Measurements from ENCODE around the gene RDH12. TPM values are rescaled to one million over a fixed set of nuclear protein-coding genes. Genes with fewer than 3 reads are reported as not detected.

Gene RDH12
- total RNA-seq, 1 experiment from 2014 or later: not detected

DNA sequence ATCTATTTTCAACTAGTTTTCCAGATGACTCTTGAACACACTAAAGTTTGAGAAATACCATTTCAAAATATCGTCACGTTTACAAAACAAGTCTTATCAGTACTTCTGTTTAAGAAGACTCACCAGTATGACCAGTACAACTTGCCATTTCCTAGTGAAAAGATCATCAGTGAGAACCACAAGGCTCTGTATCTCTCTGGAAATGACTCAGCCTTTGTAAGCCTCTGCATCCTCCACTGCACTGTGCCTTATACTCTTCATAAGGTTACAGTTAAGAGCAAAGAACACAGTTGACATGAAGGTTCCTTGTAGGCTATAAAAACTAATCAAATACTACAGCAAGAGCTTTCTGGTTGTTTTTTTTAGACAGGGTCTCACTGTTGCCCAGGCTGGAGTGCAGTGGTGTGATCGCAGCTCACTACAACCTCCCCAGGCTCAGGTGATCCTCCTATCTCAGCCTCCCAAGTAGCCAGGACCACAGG lies 21.5 kb upstream of the RDH12 start:
- ChIA-PET CTCF (no interaction called here), POLR2A (interaction anchor here (0.5 kb wide), 1 partner anchor 19 kb away, joined by 9 read pairs; no protein-coding TSS in a partner anchor)
- peaks cover 6% of the 10 kb centered on the region for H3K4me1 Mint-ChIP-seq (ENCODE audit: low read depth, unreplicated experiment)
- H3K4me3 Mint-ChIP-seq (ENCODE audit: unreplicated experiment): no peak overlapping the region
- no peak for DNase-seq
- Histone ChIP-seq H3K36me3 (ENCODE audit: control insufficient read depth, insufficient read depth, low read length) (no peaks in the 10 kb centered on the region), H3K4me3 (ENCODE audit: low read depth, low read length) (no peak overlapping the region), H3K27me3 (replicated peaks; ENCODE audit: control insufficient read depth, insufficient read depth, low read length) (no peaks in the 10 kb centered on the region), H3K4me1 (no peaks in the 10 kb centered on the region), H3K9me3 (no peaks in the 10 kb centered on the region)
- H3K9me3 Mint-ChIP-seq (ENCODE audit: unreplicated experiment): no peaks in the 10 kb centered on the region
- H3K36me3 Mint-ChIP-seq (ENCODE audit: insufficient read depth, unreplicated experiment): peaks cover 45% of the 10 kb centered on the region
- no TSS peak for BruUV-seq (replicated peaks)
- H3K27me3 Mint-ChIP-seq (ENCODE audit: insufficient read depth, unreplicated experiment): no peaks in the 10 kb centered on the region
- TF ChIP-seq, protein P1, sequence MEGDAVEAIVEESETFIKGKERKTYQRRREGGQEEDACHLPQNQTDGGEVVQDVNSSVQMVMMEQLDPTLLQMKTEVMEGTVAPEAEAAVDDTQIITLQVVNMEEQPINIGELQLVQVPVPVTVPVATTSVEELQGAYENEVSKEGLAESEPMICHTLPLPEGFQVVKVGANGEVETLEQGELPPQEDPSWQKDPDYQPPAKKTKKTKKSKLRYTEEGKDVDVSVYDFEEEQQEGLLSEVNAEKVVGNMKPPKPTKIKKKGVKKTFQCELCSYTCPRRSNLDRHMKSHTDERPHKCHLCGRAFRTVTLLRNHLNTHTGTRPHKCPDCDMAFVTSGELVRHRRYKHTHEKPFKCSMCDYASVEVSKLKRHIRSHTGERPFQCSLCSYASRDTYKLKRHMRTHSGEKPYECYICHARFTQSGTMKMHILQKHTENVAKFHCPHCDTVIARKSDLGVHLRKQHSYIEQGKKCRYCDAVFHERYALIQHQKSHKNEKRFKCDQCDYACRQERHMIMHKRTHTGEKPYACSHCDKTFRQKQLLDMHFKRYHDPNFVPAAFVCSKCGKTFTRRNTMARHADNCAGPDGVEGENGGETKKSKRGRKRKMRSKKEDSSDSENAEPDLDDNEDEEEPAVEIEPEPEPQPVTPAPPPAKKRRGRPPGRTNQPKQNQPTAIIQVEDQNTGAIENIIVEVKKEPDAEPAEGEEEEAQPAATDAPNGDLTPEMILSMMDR (IDR thresholded peaks at IDR 0.05; ENCODE audit: insufficient read depth in 1 of 2, low read depth in 1 of 2, low read length in 1 of 2, severe bottlenecking in 1 of 2, unreplicated experiment in 1 of 2): no peak
- intact Hi-C loops (cut with micrococcal nuclease; ENCODE audit: unreplicated experiment): no loop called here
- no peak overlapping the region for H3K27ac Mint-ChIP-seq (ENCODE audit: unreplicated experiment)

DNA sequence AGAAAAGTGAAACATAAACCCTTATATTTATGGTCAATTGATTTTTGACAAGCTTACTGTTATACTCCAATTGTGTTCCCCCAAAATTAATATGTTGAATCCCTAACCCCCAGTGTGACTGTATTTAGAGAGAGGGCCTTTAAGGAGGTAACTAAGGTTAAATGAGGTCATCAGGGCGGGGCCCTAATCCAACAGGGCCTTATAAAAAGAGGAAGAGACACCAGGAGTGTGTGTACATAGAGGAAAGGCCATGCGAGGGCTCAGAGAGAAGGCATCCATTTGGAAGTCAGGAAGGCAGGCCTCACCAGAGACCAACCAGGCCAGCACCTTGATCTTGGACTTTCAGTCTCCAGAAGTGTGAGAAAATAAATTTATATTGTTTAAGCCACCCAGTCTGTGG lies 20.7 kb upstream of the RDH12 start:
- H3K36me3 Mint-ChIP-seq (ENCODE audit: insufficient read depth, unreplicated experiment): peaks cover 47% of the 10 kb centered on the region

DNA sequence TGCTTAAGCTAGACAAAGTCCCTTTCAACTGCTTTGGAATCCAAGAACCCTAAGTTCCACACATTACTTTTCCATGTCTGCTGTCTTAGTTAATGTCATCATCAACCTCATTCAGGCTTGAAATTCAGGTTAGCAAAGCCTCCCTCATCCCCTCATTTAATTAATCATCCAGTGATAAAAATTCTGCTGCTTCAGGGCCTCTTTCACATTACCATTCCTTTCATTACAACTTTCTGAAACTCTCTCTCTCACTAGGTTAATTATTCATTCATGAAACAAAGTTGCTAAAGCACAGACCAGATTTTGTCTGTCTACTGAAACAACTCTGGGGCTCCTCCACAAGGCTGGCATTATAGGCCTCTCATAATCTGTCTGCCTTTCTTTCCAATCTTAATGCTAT lies 17.8 kb upstream of the RDH12 start:
- Histone ChIP-seq H3K36me3 (ENCODE audit: control insufficient read depth, insufficient read depth, low read length) (peaks cover 1% of the 10 kb centered on the region; the same call in 1 of the 2 replicates), H3K4me1 (no peaks in the 10 kb centered on the region), H3K4me3 (ENCODE audit: low read depth, low read length) (no peak overlapping the region), H3K27me3 (replicated peaks; ENCODE audit: control insufficient read depth, insufficient read depth, low read length) (no peaks in the 10 kb centered on the region), H3K9me3 (no peaks in the 10 kb centered on the region)
- ChIA-PET POLR2A (no interaction called here), CTCF (no interaction called here)
- H3K36me3 Mint-ChIP-seq (ENCODE audit: insufficient read depth, unreplicated experiment): peaks cover 58% of the 10 kb centered on the region
- no peaks in the 10 kb centered on the region for H3K4me1 Mint-ChIP-seq (ENCODE audit: low read depth, unreplicated experiment)
- DNase-seq: no peak
- intact Hi-C loops (cut with micrococcal nuclease; ENCODE audit: unreplicated experiment): no loop called here
- no TSS peak for BruUV-seq (replicated peaks)
- H3K27me3 Mint-ChIP-seq (ENCODE audit: insufficient read depth, unreplicated experiment): no peaks in the 10 kb centered on the region
- H3K27ac Mint-ChIP-seq (ENCODE audit: unreplicated experiment): no peak overlapping the region
- no peak overlapping the region for H3K4me3 Mint-ChIP-seq (ENCODE audit: unreplicated experiment)
- H3K9me3 Mint-ChIP-seq (ENCODE audit: unreplicated experiment): no peaks in the 10 kb centered on the region
- TF ChIP-seq, protein P1 (IDR thresholded peaks at IDR 0.05; ENCODE audit: insufficient read depth in 1 of 2, low read depth in 1 of 2, low read length in 1 of 2, severe bottlenecking in 1 of 2, unreplicated experiment in 1 of 2): no peak

More for the DNA sequence above, 20.7 kb upstream of the RDH12 start:
- no peak for DNase-seq
- H3K36me3 ChIP-seq (ENCODE audit: control insufficient read depth, insufficient read depth, low read length): peaks cover 1% of the 10 kb centered on the region; the same call in 1 of the 2 replicates
- H3K4me1 ChIP-seq: no peaks in the 10 kb centered on the region
- TF ChIP-seq, protein P1 (IDR thresholded peaks at IDR 0.05; ENCODE audit: insufficient read depth in 1 of 2, low read depth in 1 of 2, low read length in 1 of 2, severe bottlenecking in 1 of 2, unreplicated experiment in 1 of 2): no peak
- peaks cover 6% of the 10 kb centered on the region for H3K4me1 Mint-ChIP-seq (ENCODE audit: low read depth, unreplicated experiment)
- H3K4me3 ChIP-seq (ENCODE audit: low read depth, low read length): no peak overlapping the region
- H3K9me3 Mint-ChIP-seq (ENCODE audit: unreplicated experiment): no peaks in the 10 kb centered on the region
- CTCF ChIA-PET: no interaction called here
- no peak overlapping the region for H3K4me3 Mint-ChIP-seq (ENCODE audit: unreplicated experiment)
- no peaks in the 10 kb centered on the region for H3K9me3 ChIP-seq
- BruUV-seq (replicated peaks): no TSS peak
- H3K27me3 Mint-ChIP-seq (ENCODE audit: insufficient read depth, unreplicated experiment): no peaks in the 10 kb centered on the region
- POLR2A ChIA-PET: interaction anchor here (0.5 kb wide), 1 partner anchor 19 kb away, joined by 9 read pairs; no protein-coding TSS in a partner anchor
- intact Hi-C loops (cut with micrococcal nuclease; ENCODE audit: unreplicated experiment): no loop called here
- no peak overlapping the region for H3K27ac Mint-ChIP-seq (ENCODE audit: unreplicated experiment)
- no peaks in the 10 kb centered on the region for H3K27me3 ChIP-seq (replicated peaks; ENCODE audit: control insufficient read depth, insufficient read depth, low read length)
